K562 (cell line): Measurements from ENCODE around the gene TEX22. TPM values are rescaled to one million over a fixed set of nuclear protein-coding genes. Genes with fewer than 3 reads are reported as not detected.
A peak's percentile ranks its signal among the peaks of the same experiment; 100 is the strongest.

ENCODE experiments used
- BHLHE40 ChIP-seq: IDR thresholded peaks from 2 replicates; pipeline ENCODE4 v1.6.1; 2011; ENCODE audit warnings: low read length, improper control_type of control experiment
- BRCA1 ChIP-seq, 2 experiments: fragments of 450-650 bp in 1 of 2; sonication (generic) in 1 of 2; formaldehyde crosslinking in 1 of 2; IDR thresholded peaks; 2 replicates each; pipeline versions ENCODE4 v1.5.0 to v1.6.1; 2017 to 2020; ENCODE audit warnings: mild to moderate bottlenecking in 1 of 2, missing genetic modification reagents in 1 of 2
- BRF2 ChIP-seq: IDR thresholded peaks from 3 replicates; pipeline ENCODE4 v1.6.1; 2011; ENCODE audit warnings: borderline replicate concordance, mild to moderate bottlenecking; ENCODE audit not compliant: insufficient read length, insufficient read depth
- HES1 ChIP-seq: fragments of 450-650 bp; IDR thresholded peaks from 2 replicates; pipeline ENCODE4 v1.6.1; 2016; ENCODE audit warnings: low read depth, mild to moderate bottlenecking, moderate library complexity
- L3MBTL2 ChIP-seq: fragments of 450-650 bp; IDR thresholded peaks from 2 replicates; pipeline ENCODE4 v1.6.1; 2016; ENCODE audit warnings: mild to moderate bottlenecking, moderate library complexity
- NELFE ChIP-seq: IDR thresholded peaks from 2 replicates; pipeline ENCODE4 v1.6.1; 2011; ENCODE audit warnings: mild to moderate bottlenecking; ENCODE audit not compliant: insufficient read depth, insufficient read length
- RB1 ChIP-seq: fragments of 450-650 bp; IDR thresholded peaks from 2 replicates; pipeline ENCODE4 v1.6.1; 2017; ENCODE audit warnings: low read depth, mild to moderate bottlenecking
- SMARCE1 ChIP-seq: fragments of 450-650 bp; IDR thresholded peaks from 2 replicates; pipeline ENCODE4 v1.7.1; 2016; ENCODE audit warnings: mild to moderate bottlenecking
- TRIM28 ChIP-seq: fragments of 450-650 bp; IDR thresholded peaks from 2 replicates; pipeline ENCODE4 v1.6.1; 2017
- ZBED1 ChIP-seq: IDR thresholded peaks from 2 replicates; pipeline ENCODE4 v1.6.1; 2014
- ZMIZ1 ChIP-seq, 2 experiments: fragments of 150-350 bp in 1 of 2; IDR thresholded peaks; 2 replicates each; pipeline ENCODE4 v1.6.1; 2012 to 2016; ENCODE audit warnings: low read depth in 2 of 2, low read length in 2 of 2, mild to moderate bottlenecking in 1 of 2, moderate library complexity in 1 of 2
- ZNF318 ChIP-seq, 2 experiments: fragments of 450-650 bp; IDR thresholded peaks; 2 replicates each; pipeline ENCODE4 v1.6.1; 2016; ENCODE audit warnings: mild to moderate bottlenecking in 2 of 2, borderline replicate concordance in 1 of 2, low read depth in 1 of 2, moderate library complexity in 1 of 2
- ZZZ3 ChIP-seq: fragments of 450-650 bp; IDR thresholded peaks from 2 replicates; pipeline ENCODE4 v1.6.1; 2016; ENCODE audit warnings: antibody characterized with exemption, mild to moderate bottlenecking, moderate library complexity
- polyA plus RNA-seq, 8 experiments: library from polyadenylated mRNA; depleted of rRNA in 4 of 8; stranded (reverse) in 5 of 8; unstranded in 3 of 8; fragments of >200 nt; fragmentation: Nextera tagmentation in 2 of 8; fragmentation: Illumina TruSeq in 1 of 8; extraction: Ambion mirVana in 2 of 8; extraction: Trizol in 1 of 8; gene quantifications; 2 replicates each; pipeline versions ENCODE4 v1.2.1 to v1.2.3, GENCODE V29; 2011 to 2014; ENCODE audit warnings: inconsistent platforms in 1 of 8, missing spikeins in 1 of 8
- total RNA-seq, 7 experiments: library from RNA; depleted of rRNA in 6 of 7; stranded (reverse); fragments of >200 nt in 6 of 7; fragmentation: Illumina TruSeq in 2 of 7; extraction: Trizol in 2 of 7; gene quantifications; 2 replicates each; pipeline versions ENCODE4 v1.2.1 to v1.2.3, GENCODE V29; 2011 to 2021; ENCODE audit warnings: low replicate concordance in 1 of 7

Gene TEX22
- total and polyA plus RNA-seq, 9 of the 15 experiments (the other 6 are each of a cell fraction or from before 2014, with no cell fraction given), result 0.04 to 1.7 (median 0.23) TPM; not detected in 2

- TF ChIP-seq ZNF318 (IDR thresholded peaks at IDR 0.05; ENCODE audit: borderline replicate concordance in 1 of 2, low read depth in 1 of 2) (no peak), HES1 (no peak), BHLHE40 (peak; percentile 45; the same call in 1 of the 2 replicates), SMARCE1 (no peak), ZBED1 (no peak), BRF2 (no peak), ZMIZ1 (IDR thresholded peaks at IDR 0.05; ENCODE audit: low read depth in 2 of 2, low read length in 2 of 2) (no peak), BRCA1 (IDR thresholded peaks at IDR 0.05) (no peak), BRCA1 (CRISPR knock-in tag; IDR thresholded peaks at IDR 0.05) (no peak), RB1 (no peak), ZZZ3 (no peak), L3MBTL2 (peak; percentile 35), NELFE (no peak), TRIM28 (no peak)
Measured at GRCh38 chr14:105419195-105420091, 21.1 kb downstream of the TEX22 start, which contains the start of gene MTA1 (continued).
